SH-SY5Y (cell line): ENCODE measurements around the gene CFAP57.

Experiments
- GATA2 ChIP-seq: IDR thresholded peaks from 2 replicates; pipeline ENCODE4 v1.6.1; 2011; ENCODE audit warnings: mild to moderate bottlenecking, low read depth, low read length
- GATA3 ChIP-seq: IDR thresholded peaks from 2 replicates; pipeline ENCODE4 v1.6.1; 2011; ENCODE audit warnings: low read depth, mild to moderate bottlenecking, low read length, moderate library complexity

Gene CFAP57

DNA sequence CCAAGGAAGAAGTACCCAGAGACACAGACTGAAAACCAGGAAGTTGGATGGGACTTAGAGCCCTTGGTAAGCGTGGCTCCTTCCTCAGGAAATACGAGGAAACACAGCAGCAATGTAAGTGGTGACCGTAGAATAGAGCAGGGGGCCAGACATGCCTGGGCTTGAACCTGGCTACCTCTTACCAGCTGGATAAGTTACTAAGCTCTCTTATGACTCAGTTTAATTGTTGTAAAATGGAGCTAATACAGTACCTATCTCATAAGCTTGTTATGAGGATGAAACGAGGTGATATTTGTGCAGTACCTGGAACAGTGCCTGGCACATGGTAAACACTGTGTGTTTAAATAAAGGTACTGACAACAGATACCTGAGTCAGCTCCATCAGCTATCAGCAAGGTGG is 19.3 kb upstream of the CFAP57 start:
- TF ChIP-seq GATA2 (no peak), GATA3 (no peak)

DNA sequence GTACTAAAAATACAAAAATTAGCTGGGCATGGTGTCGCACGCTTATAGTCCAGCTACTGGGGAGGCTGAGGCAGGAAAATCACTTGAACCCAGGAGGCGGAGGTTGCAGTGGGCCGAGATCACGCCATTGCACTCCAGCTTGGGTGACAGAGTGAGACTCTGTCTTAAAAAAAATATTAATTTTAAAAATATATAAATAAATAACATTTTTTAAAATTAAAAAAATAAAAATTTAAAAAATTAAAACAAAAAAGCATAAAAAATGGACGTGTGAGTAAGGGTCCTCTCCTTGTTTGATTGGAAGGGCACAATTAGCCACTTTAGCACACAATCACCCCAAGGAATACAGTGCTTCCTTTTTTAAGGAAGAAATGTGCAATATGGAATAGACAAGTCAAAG is 18.7 kb upstream of the CFAP57 start:
- TF ChIP-seq GATA3 (no peak), GATA2 (no peak)

DNA sequence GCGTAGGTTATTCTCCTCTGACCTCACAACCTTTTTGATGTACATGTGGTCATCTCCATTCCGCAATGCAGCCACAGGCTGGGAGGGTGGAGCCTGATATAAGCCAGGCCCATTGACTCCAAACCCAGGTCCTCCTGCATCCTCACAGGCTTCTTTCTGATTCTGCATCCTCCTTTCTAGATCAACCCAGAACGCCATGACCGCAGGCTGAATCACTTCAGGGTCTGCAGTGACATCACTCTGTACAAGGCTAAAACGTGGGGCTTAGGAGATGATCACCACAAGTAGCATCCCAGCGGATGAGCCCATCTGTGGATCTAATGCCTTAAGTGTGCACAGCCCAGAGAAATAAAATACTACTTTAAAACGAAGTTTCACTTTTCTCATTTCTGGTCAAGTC is 16.1 kb upstream of the CFAP57 start:
- TF ChIP-seq GATA3 (no peak), GATA2 (no peak)

- TF ChIP-seq GATA3 (no peak), GATA2 (no peak)
Observed at GRCh38 chr1:43165162-43165561, 7.0 kb upstream of the CFAP57 start.

DNA sequence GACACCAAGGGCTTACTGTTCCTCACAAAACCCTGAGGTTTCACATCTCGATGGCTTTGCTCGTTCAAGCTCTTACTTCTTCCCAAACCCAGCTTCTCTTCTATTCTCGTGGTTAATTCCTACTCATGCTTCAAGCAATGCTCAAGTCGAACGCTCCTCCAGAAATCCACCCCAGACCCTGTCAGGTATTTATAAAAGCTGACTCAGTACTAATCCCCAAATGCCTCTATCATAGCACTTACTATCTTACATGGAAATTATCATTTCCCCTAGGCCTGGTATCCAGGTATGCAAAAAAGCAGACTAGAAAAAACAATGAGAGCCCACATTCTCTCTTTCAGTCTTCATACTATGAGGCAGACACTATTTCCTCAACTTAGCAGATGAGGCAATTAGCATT is 6.4 kb upstream of the CFAP57 start:
- TF ChIP-seq GATA2 (no peak), GATA3 (no peak)

DNA sequence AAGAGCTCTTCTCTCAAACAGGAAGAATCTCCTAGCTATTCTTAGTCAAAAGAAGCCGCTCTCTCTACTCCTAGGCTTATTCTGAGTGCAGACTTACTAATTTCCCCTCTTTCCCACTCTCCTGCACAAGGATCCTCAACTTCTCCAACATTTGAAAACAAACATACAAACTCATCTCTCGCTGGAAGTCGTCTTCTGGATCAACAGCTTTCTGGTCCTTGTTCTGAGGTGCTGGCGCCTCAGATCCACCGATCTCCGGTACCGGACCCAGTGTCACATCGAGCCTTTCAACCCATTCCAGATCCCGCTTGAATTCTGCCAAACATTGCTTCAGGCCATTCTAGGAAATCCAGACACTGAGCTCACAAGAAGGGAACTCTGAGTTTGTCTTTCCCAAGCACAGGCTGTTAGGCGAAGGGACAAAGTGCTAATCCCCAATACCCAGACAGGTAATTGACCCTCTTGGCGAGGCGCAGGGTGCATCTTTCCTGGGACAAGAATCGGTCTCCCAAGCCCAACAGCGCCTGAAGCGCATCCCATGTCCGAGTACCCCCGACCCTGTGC is 736 bp upstream of the CFAP57 start:
- no peak for TF ChIP-seq GATA3

- TF ChIP-seq GATA2 (no peak), GATA3 (no peak)
Observed at GRCh38 chr1:43172527-43172972, 420 bp downstream of the CFAP57 start.

- TF ChIP-seq GATA3: no peak
- TF ChIP-seq GATA2: no peak
Observed at GRCh38 chr1:43174873-43175272, 2.7 kb downstream of the CFAP57 start.

DNA sequence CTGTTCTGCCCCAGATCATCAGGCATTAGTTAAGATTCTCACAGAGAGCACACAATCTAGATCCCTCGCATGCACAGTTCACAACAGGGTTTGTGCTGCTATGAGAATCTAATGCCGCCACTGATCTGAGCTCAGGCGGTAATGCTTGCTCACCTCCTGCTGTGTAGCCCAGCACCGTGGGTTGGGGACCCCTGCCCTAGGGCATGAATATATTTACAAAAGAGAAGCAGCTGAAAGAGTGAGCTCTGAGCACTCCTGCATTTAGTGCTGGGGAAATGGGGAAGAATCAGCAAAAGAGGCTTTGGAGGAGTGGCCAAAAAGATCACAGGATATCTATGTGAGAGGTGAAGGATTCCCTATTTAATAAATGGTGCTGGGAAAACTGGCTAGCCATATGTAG is 5.6 kb downstream of the CFAP57 start:
- no peak for TF ChIP-seq GATA3
- TF ChIP-seq GATA2: no peak

GRCh38 chr1:43184388-43184787 is 12.3 kb downstream of the CFAP57 start:
- TF ChIP-seq GATA3 (no peak), GATA2 (no peak)

- TF ChIP-seq GATA2 (no peak), GATA3 (no peak)
Observed at GRCh38 chr1:43184995-43185394, 12.9 kb downstream of the CFAP57 start.

DNA sequence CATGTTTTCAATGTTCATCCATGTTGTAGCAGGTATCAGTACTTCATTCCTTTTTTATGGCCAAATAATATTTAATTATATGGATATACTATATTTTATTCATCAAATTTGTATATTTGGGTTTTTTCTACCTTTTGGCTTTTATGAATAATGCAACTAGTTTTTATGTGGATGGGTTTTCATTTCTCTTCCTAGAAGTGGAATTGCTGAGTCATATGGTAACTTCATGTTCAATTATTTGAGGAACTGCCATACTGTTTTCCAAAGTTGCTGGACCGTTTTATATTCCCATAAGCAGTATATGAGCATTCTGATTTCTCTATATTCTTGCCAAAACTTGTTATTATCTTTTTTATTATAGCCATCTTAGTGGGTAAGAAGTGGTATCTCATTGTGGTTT is 16.0 kb downstream of the CFAP57 start:
- TF ChIP-seq GATA3 (no peak), GATA2 (no peak)

- TF ChIP-seq GATA3 (no peak), GATA2 (no peak)
Observed at GRCh38 chr1:43194509-43194908, 22.4 kb downstream of the CFAP57 start.

- no peak for TF ChIP-seq GATA2
- no peak for TF ChIP-seq GATA3
Observed at GRCh38 chr1:43197343-43198127, 25.4 kb downstream of the CFAP57 start.

GRCh38 chr1:43199093-43199726 is 27.1 kb downstream of the CFAP57 start:
- no peak for TF ChIP-seq GATA2
- no peak for TF ChIP-seq GATA3

DNA sequence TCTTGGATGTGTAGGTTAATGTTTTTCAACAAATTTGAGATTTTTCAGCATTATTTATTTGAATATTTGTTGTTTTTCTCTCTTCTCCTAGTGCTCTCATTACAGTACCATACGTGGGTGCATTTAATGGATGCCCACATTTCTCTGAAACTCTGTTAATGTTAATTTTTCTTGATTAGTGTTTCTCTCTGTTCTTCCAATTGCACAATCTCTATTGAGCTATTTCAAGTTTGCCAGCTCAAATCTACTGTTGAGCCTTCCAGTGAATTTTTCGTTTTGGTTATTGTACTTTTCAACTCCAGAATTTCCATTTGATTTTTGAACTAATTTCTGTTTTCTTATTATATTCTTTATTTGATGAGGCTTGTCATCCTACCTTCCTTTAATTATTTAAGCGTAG is 31.7 kb downstream of the CFAP57 start:
- TF ChIP-seq GATA2 (no peak), GATA3 (no peak)
